GM18907 (cell line): Measurements from ENCODE around the gene HAND2.

ENCODE experiments used
- ATAC-seq: cut with Tn5 transposase; IDR thresholded peaks from one replicate; pipeline ENCODE4 v1.9.1; 2021; ENCODE audit warnings: mild to moderate bottlenecking, moderate library complexity; ENCODE audit not compliant: unreplicated experiment

HAND2 gene

GRCh38 chr4:173536808-173537429 is 6.9 kb upstream of the HAND2 start:
- ATAC-seq: no peak

- no peak for ATAC-seq
These were observed 5.9 kb upstream of the HAND2 start for GRCh38 chr4:173535957-173536356.

GRCh38 chr4:173535165-173535902 is 5.3 kb upstream of the HAND2 start:
- no peak for ATAC-seq

GRCh38 chr4:173534434-173534833 is 4.4 kb upstream of the HAND2 start:
- no peak for ATAC-seq

GRCh38 chr4:173532725-173533511 is 2.9 kb upstream of the HAND2 start:
- ATAC-seq: no peak

- ATAC-seq: no peak
These were observed 1.3 kb upstream of the HAND2 start for GRCh38 chr4:173531086-173531965.

GRCh38 chr4:173530326-173531085 is 477 bp upstream of the HAND2 start:
- ATAC-seq: no peak

GRCh38 chr4:173528378-173529321 is 1.4 kb downstream of the HAND2 start:
- ATAC-seq: no peak

GRCh38 chr4:173527103-173527891 is 2.7 kb downstream of the HAND2 start:
- no peak for ATAC-seq

GRCh38 chr4:173526724-173527102 is 3.3 kb downstream of the HAND2 start:
- no peak for ATAC-seq

- no peak for ATAC-seq
These were observed 4.0 kb downstream of the HAND2 start for GRCh38 chr4:173526027-173526482.

GRCh38 chr4:173525118-173526011 is 4.7 kb downstream of the HAND2 start:
- no peak for ATAC-seq

- ATAC-seq: no peak
These were observed 5.6 kb downstream of the HAND2 start for GRCh38 chr4:173524218-173525117.

- no peak for ATAC-seq
These were observed 7.1 kb downstream of the HAND2 start for GRCh38 chr4:173522951-173523395.

GRCh38 chr4:173522160-173522950 is 7.7 kb downstream of the HAND2 start:
- ATAC-seq: no peak
